MCF 10A (cell line): ENCODE results near the gene NR1H2. TPM values are rescaled to one million over a fixed set of nuclear protein-coding genes. Genes with fewer than 3 reads are reported as not detected.
"Not testable (repeated sequence)": the region's sequence is repeated elsewhere in the genome, so short reads cannot be mapped to it uniquely, and the experiment has no call there.

Experiments used
- BruUV-seq: library from RNA; stranded (reverse); fragments of 400-500 nt; replicated peaks from 2 replicates; lab custom pipeline; 2021; lab: Mats Ljungman, UMichigan
- CTCF ChIA-PET: fragments of 300-600 bp; sonication (Branson Sonifier 250); formaldehyde crosslinking; extraction: SDS; loops from one replicate; lab custom pipeline; 2021; ENCODE audit warnings: antibody characterized with exemption, inconsistent platforms; lab: Yijun Ruan, JAX
- POLR2A ChIA-PET: fragments of 300-600, 350-650 bp; sonication (Branson Sonifier 250); formaldehyde crosslinking; extraction: SDS; loops from one replicate; lab custom pipeline; 2020; ENCODE audit warnings: antibody characterized with exemption, inconsistent platforms; lab: Yijun Ruan, JAX
- DNase-seq: peaks from one replicate; pipeline ENCODE4 v3.0.0-alpha.2; 2018; ENCODE audit not compliant: unreplicated experiment
- H3K27ac Mint-ChIP-seq: one replicate; pipeline ENCODE4 v1.8.0; 2022; ENCODE audit warnings: mild to moderate bottlenecking, low read depth, mixed read lengths; ENCODE audit not compliant: unreplicated experiment
- H3K27me3 Mint-ChIP-seq: one replicate; pipeline ENCODE4 v1.8.0; 2022; ENCODE audit warnings: mixed read lengths; ENCODE audit not compliant: insufficient read depth, unreplicated experiment
- H3K36me3 Mint-ChIP-seq: one replicate; pipeline ENCODE4 v1.8.0; 2022; ENCODE audit warnings: mild to moderate bottlenecking, moderate library complexity, mixed read lengths; ENCODE audit not compliant: insufficient read depth, unreplicated experiment
- H3K4me1 Mint-ChIP-seq: one replicate; pipeline ENCODE4 v1.8.0; 2022; ENCODE audit warnings: mixed read lengths; ENCODE audit not compliant: insufficient read depth, unreplicated experiment
- H3K4me3 Mint-ChIP-seq: one replicate; pipeline ENCODE4 v1.8.0; 2022; ENCODE audit warnings: mild to moderate bottlenecking, moderate library complexity, mixed read lengths; ENCODE audit not compliant: unreplicated experiment
- H3K9me3 Mint-ChIP-seq: one replicate; pipeline ENCODE4 v1.8.0; 2022; ENCODE audit warnings: mixed read lengths; ENCODE audit not compliant: unreplicated experiment
- CTCF ChIP-seq: fragments of 200-600 bp; IDR thresholded peaks from one replicate; pipeline ENCODE4 v1.8.0; 2022; ENCODE audit warnings: antibody characterized with exemption, mild to moderate bottlenecking; ENCODE audit not compliant: unreplicated experiment
- intact Hi-C: fragments of 100-400 bp; cut with micrococcal nuclease; formaldehyde crosslinking; loops from 2 replicates; pipeline ENCODE4 v1.14.1; 2022
- total RNA-seq: library from RNA; stranded (reverse); gene quantifications from 2 replicates; pipeline ENCODE4 v1.2.3, GENCODE V29; 2022

NR1H2 gene
- total RNA-seq, 1 experiment from 2014 or later = 62.0 TPM

DNA sequence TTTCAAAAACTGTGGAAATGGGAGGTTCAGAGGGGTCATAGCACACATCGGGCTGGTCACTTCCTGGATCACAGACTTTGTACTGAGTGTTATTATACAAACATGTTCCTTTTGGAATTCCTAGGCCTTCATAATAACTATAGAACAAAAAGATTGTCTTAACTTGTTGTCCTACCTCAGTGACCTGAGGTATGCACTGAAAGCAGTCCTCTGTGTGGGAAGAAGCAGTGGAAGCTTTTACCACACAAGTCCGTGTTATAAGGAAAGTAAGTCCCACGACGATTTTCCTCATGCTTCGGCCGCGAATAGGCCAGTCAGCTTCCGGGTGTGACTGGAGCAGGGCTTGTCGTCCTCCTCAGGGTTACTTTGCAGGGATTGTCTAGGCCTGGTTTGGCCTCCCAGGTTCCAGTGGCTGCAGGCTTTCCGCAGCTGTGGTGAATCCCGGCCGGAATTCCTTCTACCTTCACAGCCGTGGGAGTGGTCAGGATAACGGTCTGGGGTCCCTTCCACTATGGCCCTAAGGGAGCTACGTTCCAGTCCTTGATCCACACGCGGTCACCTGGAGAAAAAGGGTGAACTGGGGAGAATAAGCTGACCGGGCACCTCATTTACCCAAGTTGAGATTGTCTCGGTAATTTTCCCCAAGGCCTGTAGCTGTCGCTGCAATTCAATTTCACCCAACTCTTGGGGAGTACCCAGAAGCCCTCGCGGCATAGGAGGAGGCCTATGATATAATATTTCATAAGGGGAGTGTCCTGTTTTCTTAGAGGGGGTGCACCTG is 26.8 kb upstream of the NR1H2 start:
- H3K27me3 Mint-ChIP-seq = no peaks in the 10 kb centered on the region
- no peak for TF ChIP-seq CTCF
- CTCF ChIA-PET = interaction anchor here (0.6 to 1.4 kb wide), 6 partner anchors 12 to 585 kb away, joined by 3 to 4 read pairs (median 4); no protein-coding TSS in a partner anchor
- intact Hi-C loops = no loop called here
- no TSS peak for BruUV-seq
- peaks cover 6% of the 10 kb centered on the region for H3K36me3 Mint-ChIP-seq
- no peak for DNase-seq
- no peaks in the 10 kb centered on the region for H3K9me3 Mint-ChIP-seq
- H3K4me3 Mint-ChIP-seq = no peak overlapping the region
- no peaks in the 10 kb centered on the region for H3K4me1 Mint-ChIP-seq
- POLR2A ChIA-PET = interaction anchor here (0.7 kb wide), 1 partner anchor 544 kb away, joined by 3 read pairs; no protein-coding TSS in a partner anchor
- no peak overlapping the region for H3K27ac Mint-ChIP-seq

DNA sequence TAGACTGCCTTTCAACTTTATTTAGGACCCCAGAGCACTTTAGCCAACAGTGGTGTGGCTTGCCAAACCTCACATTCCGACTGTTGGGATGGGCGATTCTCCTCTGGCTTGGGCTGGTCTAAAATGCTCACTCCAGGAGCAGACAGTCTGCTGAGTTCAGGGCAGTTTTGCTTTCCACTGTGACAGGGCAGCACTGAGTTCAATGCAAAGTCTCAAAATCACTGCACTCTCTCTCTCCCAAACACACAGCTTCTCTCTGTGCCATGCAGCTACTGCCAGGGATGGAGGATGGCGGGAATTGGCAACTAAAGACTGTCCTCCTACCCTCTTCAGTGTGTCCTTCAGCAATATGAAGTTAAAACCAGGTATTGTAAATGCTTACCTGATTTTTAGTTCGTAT is 24.0 kb upstream of the NR1H2 start:
- ChIA-PET CTCF (interaction anchor here (0.5 to 1.5 kb wide), 5 partner anchors 113 to 591 kb away, joined by 3 to 6 read pairs (median 3); no protein-coding TSS in a partner anchor), POLR2A (interaction anchor here (1.0 kb wide), 1 partner anchor 51 kb away, joined by 3 read pairs; no protein-coding TSS in a partner anchor)
- DNase-seq = no peak
- Mint-ChIP-seq H3K27ac (no peak overlapping the region), H3K4me1 (no peaks in the 10 kb centered on the region), H3K27me3 (no peaks in the 10 kb centered on the region), H3K9me3 (no peaks in the 10 kb centered on the region), H3K36me3 (peaks cover 4% of the 10 kb centered on the region), H3K4me3 (no peak overlapping the region)
- no peak for TF ChIP-seq CTCF
- intact Hi-C loops = no loop called here
- no TSS peak for BruUV-seq

DNA sequence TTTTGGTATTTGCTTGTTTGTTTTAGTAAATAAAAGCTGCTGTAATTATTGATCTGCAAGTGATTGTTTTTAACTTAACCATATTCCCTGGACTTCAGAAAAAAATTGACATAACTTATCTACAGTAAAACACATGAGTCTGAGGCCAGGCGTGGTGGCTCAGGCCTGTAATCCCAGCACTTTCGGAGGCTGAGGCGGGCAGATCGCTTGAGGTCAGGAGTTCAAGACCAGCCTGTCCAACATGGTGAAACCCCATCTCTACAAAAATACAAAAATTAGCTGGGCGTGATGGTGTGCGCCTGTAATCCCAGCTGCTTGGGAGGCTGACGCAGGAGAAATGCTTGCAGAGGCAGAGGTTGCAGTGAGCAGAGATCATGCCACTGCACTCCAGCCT is 22.8 kb upstream of the NR1H2 start:
- H3K4me1 Mint-ChIP-seq, H3K27me3 Mint-ChIP-seq, H3K9me3 Mint-ChIP-seq, H3K36me3 Mint-ChIP-seq, H3K27ac Mint-ChIP-seq, H3K4me3 Mint-ChIP-seq, DNase-seq, BruUV-seq, intact Hi-C loops: not testable (repeated sequence)
- CTCF ChIA-PET = interaction anchor here (0.7 to 1.5 kb wide), 3 partner anchors 77 to 457 kb away, joined by 3 to 6 read pairs (median 3); no protein-coding TSS in a partner anchor
- POLR2A ChIA-PET = interaction anchor here (1.0 kb wide), 1 partner anchor 10 kb away, joined by 3 read pairs; no protein-coding TSS in a partner anchor

- POLR2A ChIA-PET = no interaction called here
- DNase-seq = no peak
- TF ChIP-seq CTCF = no peak
- H3K4me1 Mint-ChIP-seq = no peaks in the 10 kb centered on the region
- H3K27me3 Mint-ChIP-seq = no peaks in the 10 kb centered on the region
- CTCF ChIA-PET = interaction anchor here (0.6 to 2.7 kb wide), 22 partner anchors 9 to 1139 kb away, joined by 3 to 27 read pairs (median 4); partner anchors contain the start of gene NAPSA
- H3K9me3 Mint-ChIP-seq = no peaks in the 10 kb centered on the region
- no TSS peak for BruUV-seq
- intact Hi-C loops = loop anchor here (1.0 to 2.0 kb wide), 2 partner anchors 104 to 566 kb away; no protein-coding TSS in a partner anchor
- no peak overlapping the region for H3K27ac Mint-ChIP-seq
- no peaks in the 10 kb centered on the region for H3K36me3 Mint-ChIP-seq
- no peak overlapping the region for H3K4me3 Mint-ChIP-seq
Measured at GRCh38 chr19:50356691-50357177, 19.5 kb upstream of the NR1H2 start.
